Liver (tissue), 9 donors: ENCODE results near the gene SLA2. TPM values are rescaled to one million over a fixed set of nuclear protein-coding genes. Genes with fewer than 3 reads are reported as not detected.

ENCODE experiments used
- DNase-seq: peaks from one replicate; pipeline ENCODE4 v3.0.0-alpha.2; 2017; ENCODE audit warnings: low spot score
- H3K27ac ChIP-seq, 2 donors: one replicate each; pipeline ENCODE4 v1.7.0; 2013; ENCODE audit warnings: inconsistent platforms in 2 of 2, low read length in 2 of 2, control low read depth in 1 of 2, low read depth in 1 of 2, mild to moderate bottlenecking in 1 of 2
- H3K27me3 ChIP-seq, 4 donors: one replicate each; pipeline versions ENCODE4 v1.6.1 to v1.7.0; 2013; ENCODE audit warnings: low read length in 3 of 4, inconsistent platforms in 1 of 4, mild to moderate bottlenecking in 1 of 4, moderate library complexity in 1 of 4; ENCODE audit not compliant: control insufficient read depth in 4 of 4, insufficient read depth in 4 of 4
- H3K36me3 ChIP-seq, 4 donors: one replicate each; pipeline versions ENCODE4 v1.6.1 to v1.7.0; 2013; ENCODE audit warnings: low read length in 3 of 4, mild to moderate bottlenecking in 3 of 4, low read depth in 1 of 4, moderate library complexity in 1 of 4; ENCODE audit not compliant: control insufficient read depth in 4 of 4, insufficient read depth in 3 of 4
- H3K4me1 ChIP-seq, 4 donors: one replicate each; pipeline versions ENCODE4 v1.6.1 to v1.7.0; 2013; ENCODE audit warnings: low read length in 3 of 4, mild to moderate bottlenecking in 3 of 4, moderate library complexity in 1 of 4; ENCODE audit not compliant: control insufficient read depth in 4 of 4, insufficient read depth in 4 of 4
- H3K4me3 ChIP-seq, 3 donors: one replicate each; pipeline versions ENCODE4 v1.6.1 to v1.7.0; 2013; ENCODE audit warnings: low read length in 3 of 3, control low read depth in 1 of 3, low read depth in 1 of 3, mild to moderate bottlenecking in 1 of 3
- H3K9ac ChIP-seq, 2 donors: one replicate each; pipeline ENCODE4 v1.7.0; 2013; ENCODE audit warnings: low read length in 2 of 2, mild to moderate bottlenecking in 2 of 2, moderate library complexity in 2 of 2, control low read depth in 1 of 2, low read depth in 1 of 2
- H3K9me3 ChIP-seq, 4 donors: one replicate each; pipeline versions ENCODE4 v1.6.1 to v1.7.0; 2013; ENCODE audit warnings: low read length in 3 of 4; ENCODE audit not compliant: control insufficient read depth in 4 of 4
- EGR1 ChIP-seq, 2 donors: IDR thresholded peaks; 2 replicates each; pipeline ENCODE4 v1.6.1; 2016 to 2018; ENCODE audit warnings: antibody characterized with exemption in 2 of 2, low read depth in 2 of 2
- FOXA1 ChIP-seq: IDR thresholded peaks from 2 replicates; pipeline ENCODE4 v1.6.1; 2016; ENCODE audit warnings: antibody characterized with exemption
- FOXA2 ChIP-seq: IDR thresholded peaks from 2 replicates; pipeline ENCODE4 v1.6.1; 2016; ENCODE audit warnings: antibody characterized with exemption
- GABPA ChIP-seq, 2 donors: IDR thresholded peaks in 1 of 2; conservative IDR thresholded peaks in 1 of 2; 2 replicates each; pipeline ENCODE4 v1.6.1; 2016; ENCODE audit warnings: antibody characterized with exemption in 2 of 2, mild to moderate bottlenecking in 1 of 2, moderate library complexity in 1 of 2
- HNF4A ChIP-seq, 2 donors: conservative IDR thresholded peaks; 2 replicates each; pipeline ENCODE4 v1.6.1; 2016; ENCODE audit warnings: antibody characterized with exemption in 2 of 2, mild to moderate bottlenecking in 2 of 2
- HNF4G ChIP-seq: IDR thresholded peaks from 2 replicates; pipeline ENCODE4 v1.6.1; 2016; ENCODE audit warnings: antibody characterized with exemption
- JUND ChIP-seq, 2 donors: IDR thresholded peaks; 2 replicates each; pipeline ENCODE4 v1.6.1; 2016; ENCODE audit warnings: antibody characterized with exemption in 2 of 2
- NR2F2 ChIP-seq: IDR thresholded peaks from 2 replicates; pipeline ENCODE4 v1.6.1; 2016; ENCODE audit warnings: antibody characterized with exemption
- RAD21 ChIP-seq, 2 donors: IDR thresholded peaks; 2 replicates each; pipeline ENCODE4 v1.6.1; 2016; ENCODE audit warnings: antibody characterized with exemption in 2 of 2, mild to moderate bottlenecking in 2 of 2
- RXRA ChIP-seq, 2 donors: IDR thresholded peaks; 2 replicates each; pipeline ENCODE4 v1.6.1; 2017 to 2018; ENCODE audit warnings: antibody characterized with exemption in 2 of 2, mild to moderate bottlenecking in 1 of 2
- SP1 ChIP-seq: IDR thresholded peaks from 2 replicates; pipeline ENCODE4 v1.6.1; 2018; ENCODE audit warnings: antibody characterized with exemption, mild to moderate bottlenecking
- TAF1 ChIP-seq: conservative IDR thresholded peaks from 2 replicates; pipeline ENCODE4 v1.6.1; 2016; ENCODE audit warnings: antibody characterized with exemption, mild to moderate bottlenecking
- YY1 ChIP-seq: IDR thresholded peaks from 2 replicates; pipeline ENCODE4 v1.6.1; 2016; ENCODE audit warnings: antibody characterized with exemption, mild to moderate bottlenecking
- WGBS: extraction: QIAGEN DNeasy Blood & Tissue Kit; methylation state at CpG from one replicate; pipeline ENCODE4 v1.1.7; 2013; 5-methylcytosine and 5-hydroxymethylcytosine counted together
- polyA plus RNA-seq, 2 donors: library from polyadenylated mRNA; stranded (reverse) in 1 of 2; unstranded in 1 of 2; fragments of 200-250 nt in 1 of 2; fragments of >200 nt in 1 of 2; fragmentation: Nextera tagmentation in 1 of 2; extraction: Ambion mirVana in 1 of 2; gene quantifications; one replicate each; pipeline versions ENCODE4 v1.2.1 to v1.2.3, GENCODE V29; 2013 to 2015
- total RNA-seq, 2 donors: library from RNA; depleted of rRNA; stranded (reverse); fragments of >200 nt; gene quantifications; one replicate each; pipeline ENCODE4 v1.2.3, GENCODE V29; 2014
- TF ChIP-seq, protein P1 (sequence below): IDR thresholded peaks from 2 replicates; pipeline ENCODE4 v1.6.1; 2016; ENCODE audit warnings: antibody characterized with exemption
- TF ChIP-seq, protein P2 (sequence below): IDR thresholded peaks from 2 replicates; pipeline ENCODE4 v1.6.1; 2016; ENCODE audit warnings: antibody characterized with exemption
- TF ChIP-seq, protein P3 (sequence below): IDR thresholded peaks from 2 replicates; pipeline ENCODE4 v1.6.1; 2016; ENCODE audit warnings: antibody characterized with exemption
- TF ChIP-seq, protein P4 (sequence below): fragments of 150-350 bp; IDR thresholded peaks from 2 replicates; pipeline ENCODE4 v1.5.1; 2017; ENCODE audit warnings: improper control_type of control experiment, low read depth, low read length; ENCODE audit not compliant: missing input control
- donor health status: healthy.
- donor health status: healthy.
- donor health status: healthy.
- donor health status: healthy.
- donor health status: healthy.

The SLA2 gene
- total and polyA plus RNA-seq, 4 donors = 0.18 to 1.6 (median 0.41) TPM

DNA sequence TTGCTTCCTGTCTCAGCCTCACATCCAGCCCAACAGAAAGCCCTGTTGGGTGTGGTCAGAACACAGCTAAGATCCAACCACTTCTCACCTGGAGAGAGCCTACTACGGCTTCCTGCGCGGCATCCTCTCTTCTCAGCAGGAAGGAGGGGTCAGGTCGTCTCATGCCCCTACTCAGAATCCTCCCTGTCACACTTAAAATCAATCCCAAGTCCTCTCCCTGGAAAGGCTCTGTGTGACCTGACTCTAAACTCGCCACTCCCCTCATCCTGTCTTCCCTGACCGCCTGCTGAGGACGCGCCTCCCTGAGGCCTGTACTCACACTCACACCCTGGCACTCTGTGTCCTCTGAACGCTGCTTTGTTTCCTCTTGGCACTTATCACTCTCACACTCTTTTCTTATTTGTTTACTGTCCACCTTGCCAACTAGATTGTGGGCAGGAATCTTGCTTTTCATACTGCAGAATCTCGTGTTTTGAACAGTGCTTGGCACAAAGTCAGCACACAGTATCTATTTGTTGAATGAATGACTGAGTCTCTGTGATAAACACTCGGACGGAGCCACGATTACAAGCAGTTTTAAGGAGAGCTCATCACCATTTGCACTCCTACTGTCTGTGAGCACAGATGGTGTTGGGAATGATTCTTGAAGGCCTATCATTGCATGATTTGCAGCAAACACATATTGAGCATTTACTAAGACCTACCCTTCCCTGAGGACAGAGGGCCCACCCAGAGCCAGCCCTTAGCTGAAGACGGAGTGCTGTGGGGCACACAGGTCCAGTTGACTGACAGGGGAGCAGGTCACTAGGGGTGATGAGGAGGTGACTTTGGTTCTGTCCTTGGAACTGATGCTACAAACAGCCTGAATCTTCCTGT, 21.7 kb downstream of the SLA2 start:
- Histone ChIP-seq H3K9ac (no peak overlapping the region), H3K36me3 (no peaks in the 10 kb centered on the region), H3K4me3 (no peak overlapping the region), H3K9me3 (no peaks in the 10 kb centered on the region), H3K27me3 (no peaks in the 10 kb centered on the region), H3K27ac (no peak overlapping the region), H3K4me1 (peaks cover 0 to 4% (median 1%) of the 10 kb centered on the region in 4 donors)
- DNase-seq = no peak
- 44% methylated on average over 14 of the region's 14 CpGs for WGBS
- TF ChIP-seq RAD21 (IDR thresholded peaks at IDR 0.05) (no peak), GABPA (IDR thresholded peaks at IDR 0.05 in 1 of 2, conservative IDR thresholded peaks at IDR 0.05 in 1 of 2) (no peak), HNF4A (conservative IDR thresholded peaks at IDR 0.05) (no peak), SP1 (no peak), NR2F2 (no peak), RXRA (IDR thresholded peaks at IDR 0.05) (no peak), FOXA1 (no peak), YY1 (no peak), TAF1 (no peak), HNF4G (no peak), JUND (IDR thresholded peaks at IDR 0.05) (no peak), EGR1 (IDR thresholded peaks at IDR 0.05; ENCODE audit: low read depth in 2 of 2) (no peak), FOXA2 (no peak)
- TF ChIP-seq, protein P1, sequence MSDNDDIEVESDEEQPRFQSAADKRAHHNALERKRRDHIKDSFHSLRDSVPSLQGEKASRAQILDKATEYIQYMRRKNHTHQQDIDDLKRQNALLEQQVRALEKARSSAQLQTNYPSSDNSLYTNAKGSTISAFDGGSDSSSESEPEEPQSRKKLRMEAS = no peak
- TF ChIP-seq, protein P2, sequence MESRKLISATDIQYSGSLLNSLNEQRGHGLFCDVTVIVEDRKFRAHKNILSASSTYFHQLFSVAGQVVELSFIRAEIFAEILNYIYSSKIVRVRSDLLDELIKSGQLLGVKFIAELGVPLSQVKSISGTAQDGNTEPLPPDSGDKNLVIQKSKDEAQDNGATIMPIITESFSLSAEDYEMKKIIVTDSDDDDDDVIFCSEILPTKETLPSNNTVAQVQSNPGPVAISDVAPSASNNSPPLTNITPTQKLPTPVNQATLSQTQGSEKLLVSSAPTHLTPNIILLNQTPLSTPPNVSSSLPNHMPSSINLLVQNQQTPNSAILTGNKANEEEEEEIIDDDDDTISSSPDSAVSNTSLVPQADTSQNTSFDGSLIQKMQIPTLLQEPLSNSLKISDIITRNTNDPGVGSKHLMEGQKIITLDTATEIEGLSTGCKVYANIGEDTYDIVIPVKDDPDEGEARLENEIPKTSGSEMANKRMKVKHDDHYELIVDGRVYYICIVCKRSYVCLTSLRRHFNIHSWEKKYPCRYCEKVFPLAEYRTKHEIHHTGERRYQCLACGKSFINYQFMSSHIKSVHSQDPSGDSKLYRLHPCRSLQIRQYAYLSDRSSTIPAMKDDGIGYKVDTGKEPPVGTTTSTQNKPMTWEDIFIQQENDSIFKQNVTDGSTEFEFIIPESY = no peak
- TF ChIP-seq, protein P3, sequence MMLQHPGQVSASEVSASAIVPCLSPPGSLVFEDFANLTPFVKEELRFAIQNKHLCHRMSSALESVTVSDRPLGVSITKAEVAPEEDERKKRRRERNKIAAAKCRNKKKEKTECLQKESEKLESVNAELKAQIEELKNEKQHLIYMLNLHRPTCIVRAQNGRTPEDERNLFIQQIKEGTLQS = no peak
- TF ChIP-seq, protein P4, sequence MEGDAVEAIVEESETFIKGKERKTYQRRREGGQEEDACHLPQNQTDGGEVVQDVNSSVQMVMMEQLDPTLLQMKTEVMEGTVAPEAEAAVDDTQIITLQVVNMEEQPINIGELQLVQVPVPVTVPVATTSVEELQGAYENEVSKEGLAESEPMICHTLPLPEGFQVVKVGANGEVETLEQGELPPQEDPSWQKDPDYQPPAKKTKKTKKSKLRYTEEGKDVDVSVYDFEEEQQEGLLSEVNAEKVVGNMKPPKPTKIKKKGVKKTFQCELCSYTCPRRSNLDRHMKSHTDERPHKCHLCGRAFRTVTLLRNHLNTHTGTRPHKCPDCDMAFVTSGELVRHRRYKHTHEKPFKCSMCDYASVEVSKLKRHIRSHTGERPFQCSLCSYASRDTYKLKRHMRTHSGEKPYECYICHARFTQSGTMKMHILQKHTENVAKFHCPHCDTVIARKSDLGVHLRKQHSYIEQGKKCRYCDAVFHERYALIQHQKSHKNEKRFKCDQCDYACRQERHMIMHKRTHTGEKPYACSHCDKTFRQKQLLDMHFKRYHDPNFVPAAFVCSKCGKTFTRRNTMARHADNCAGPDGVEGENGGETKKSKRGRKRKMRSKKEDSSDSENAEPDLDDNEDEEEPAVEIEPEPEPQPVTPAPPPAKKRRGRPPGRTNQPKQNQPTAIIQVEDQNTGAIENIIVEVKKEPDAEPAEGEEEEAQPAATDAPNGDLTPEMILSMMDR = no peak

DNA sequence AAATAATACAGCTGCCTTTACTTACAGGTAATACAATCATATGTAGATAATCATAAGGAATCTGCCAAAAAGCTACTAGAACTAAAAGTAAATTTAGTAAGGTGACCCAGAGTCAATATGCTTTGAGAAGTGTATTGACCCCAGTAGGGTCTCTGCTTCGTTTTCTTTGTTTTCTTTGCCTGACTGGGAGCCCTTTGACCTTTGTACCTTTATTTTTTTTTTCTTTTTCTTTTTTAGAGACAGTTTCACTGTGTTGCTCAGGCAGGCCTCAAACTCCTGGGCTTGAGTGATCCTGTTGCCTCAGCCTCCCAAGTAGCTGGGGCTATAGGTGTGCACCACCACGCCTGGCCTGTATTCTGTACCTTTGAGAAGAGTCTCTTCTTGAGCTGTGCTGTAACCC, 22.6 kb downstream of the SLA2 start:
- WGBS = 61% methylated on average over 2 of the region's 2 CpGs
- H3K27ac ChIP-seq = no peak overlapping the region

More for the DNA sequence above, 22.6 kb downstream of the SLA2 start:
- TF ChIP-seq, protein P3 = no peak
- TF ChIP-seq HNF4A (conservative IDR thresholded peaks at IDR 0.05) (peak; percentile 10 to 41), TAF1 (no peak)
- DNase-seq = no peak
- H3K27me3 ChIP-seq = no peaks in the 10 kb centered on the region
- H3K36me3 ChIP-seq = no peaks in the 10 kb centered on the region
- no peaks in the 10 kb centered on the region for H3K9me3 ChIP-seq
- no peak overlapping the region for H3K4me3 ChIP-seq
- H3K9ac ChIP-seq = no peak overlapping the region
- peaks cover 0 to 4% (median 1%) of the 10 kb centered on the region in 4 donors for H3K4me1 ChIP-seq
